HG02763 (cell line): Measurements from ENCODE around the gene ASTN1.

Source experiments
- ATAC-seq: cut with Tn5 transposase; IDR thresholded peaks from one replicate; pipeline ENCODE4 v1.9.1; 2021; ENCODE audit warnings: mild to moderate bottlenecking, moderate library complexity; ENCODE audit not compliant: unreplicated experiment

The ASTN1 gene

DNA sequence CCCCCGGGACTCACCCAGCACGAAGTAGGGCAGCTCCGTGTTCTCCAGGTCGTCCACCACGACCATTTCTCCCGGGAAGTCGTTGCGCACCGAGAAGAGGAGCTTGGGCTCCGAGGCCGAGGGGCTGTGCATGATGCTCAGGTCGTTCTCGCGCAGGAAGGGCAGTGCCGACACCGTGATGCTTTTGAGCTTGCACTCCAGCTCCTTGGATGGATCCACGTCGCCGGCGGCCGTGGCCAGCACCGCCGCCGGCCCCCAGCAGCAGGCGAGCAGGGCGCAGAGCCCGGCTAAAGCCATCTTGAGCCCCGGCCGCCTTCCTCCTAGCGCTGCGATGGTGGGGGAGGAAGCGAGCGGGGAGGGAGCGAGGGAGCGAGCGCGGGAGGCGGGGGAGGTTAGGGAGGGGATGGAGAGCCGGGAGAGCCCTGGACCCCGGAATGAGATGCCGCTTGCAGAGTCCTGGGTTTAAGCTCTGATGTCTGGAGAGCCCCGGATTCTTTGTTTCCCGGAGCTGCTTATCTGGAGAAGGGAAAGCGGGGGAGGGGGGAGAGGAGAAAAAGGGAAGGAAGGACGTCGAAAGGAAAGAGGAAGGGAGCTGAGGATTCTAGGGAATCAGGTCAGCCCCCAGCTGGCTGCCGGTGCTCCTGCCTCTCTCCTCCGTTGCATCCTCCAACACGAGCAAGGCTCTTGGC, at the start of gene ASTN1:
Gene ASTN1 (minus strand): TSS at position 333 of the 689 bp plus-strand sequence. CDS start 36 bp downstream, at position 297.
- ATAC-seq: no peak

DNA sequence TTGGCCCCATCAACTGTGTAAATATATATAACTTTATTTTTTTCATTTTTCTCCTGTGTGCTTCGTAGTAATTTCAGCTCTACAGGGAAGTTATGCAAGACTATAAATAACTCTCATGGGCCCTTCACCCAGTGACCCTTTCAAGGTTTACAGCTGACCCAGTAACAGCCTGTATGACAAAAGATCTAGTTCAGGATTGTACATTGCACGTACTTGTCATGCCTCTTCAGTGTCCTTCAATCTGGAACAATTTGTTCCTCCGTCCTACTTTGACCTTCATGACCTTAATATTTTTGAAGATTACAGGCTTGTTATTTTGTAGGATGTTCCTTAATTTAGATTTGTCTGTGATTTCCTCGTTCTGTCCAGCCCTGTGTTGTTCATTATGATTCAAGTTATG, 46.7 kb upstream of the ASTN1 start:
- no peak for ATAC-seq

DNA sequence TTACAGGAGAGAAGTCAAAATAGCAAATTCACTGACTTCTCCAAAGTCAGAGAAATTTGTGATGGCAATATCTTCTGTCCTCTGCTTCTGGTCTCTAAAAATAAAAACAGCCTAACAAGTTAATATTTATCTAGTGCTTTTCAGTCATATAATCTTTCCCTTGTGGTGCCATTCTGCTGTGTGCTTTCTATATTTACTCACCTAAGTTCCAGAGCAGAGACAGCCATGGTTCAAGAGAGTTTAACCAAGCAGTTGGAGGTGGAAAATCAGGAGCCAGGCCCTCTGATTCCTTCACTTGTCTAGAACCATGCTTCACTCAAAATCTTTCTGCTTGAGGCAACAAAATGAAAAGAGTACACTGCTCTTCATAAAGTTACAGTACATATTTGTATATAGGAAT, 45.6 kb upstream of the ASTN1 start:
- no peak for ATAC-seq

DNA sequence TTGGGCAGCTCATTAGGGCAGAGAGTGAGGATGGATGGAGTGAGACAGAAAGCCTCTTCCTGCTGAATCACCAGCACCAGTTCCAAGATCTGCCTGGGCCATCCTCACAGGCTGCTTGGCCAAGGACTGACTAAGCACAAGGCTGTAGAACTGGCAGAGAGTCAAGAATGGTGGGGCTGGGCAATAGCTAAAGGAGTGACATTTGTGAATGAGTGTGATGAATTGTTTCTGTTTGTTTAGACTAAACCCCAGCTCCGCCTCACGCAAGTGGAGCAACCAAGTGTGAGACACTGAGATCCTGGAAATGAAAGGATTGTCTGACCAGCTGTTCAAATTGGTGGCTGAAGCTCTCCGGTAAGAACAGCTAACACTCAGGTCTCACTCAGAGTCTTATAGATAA, 44.8 kb upstream of the ASTN1 start:
- ATAC-seq: no peak

DNA sequence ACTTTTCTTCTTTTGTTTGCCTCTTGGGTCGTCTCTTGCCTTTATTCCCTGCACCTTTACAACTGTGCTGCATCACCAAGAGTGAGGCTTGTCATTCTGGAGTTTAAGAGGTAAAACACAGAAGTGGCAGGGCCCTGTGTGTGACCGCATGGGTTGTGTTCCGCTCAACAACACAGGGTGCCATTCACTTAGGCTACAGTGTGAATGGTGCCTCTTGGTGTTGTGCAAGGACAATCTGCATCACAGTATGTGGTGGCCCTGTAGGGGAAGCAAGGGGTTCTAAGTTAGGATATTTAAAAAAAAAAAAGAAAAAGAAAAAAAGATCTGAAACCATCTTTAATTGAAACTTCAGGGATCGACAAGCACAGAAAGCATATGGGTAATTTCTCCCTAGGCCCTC, 44.4 kb upstream of the ASTN1 start:
- no peak for ATAC-seq

DNA sequence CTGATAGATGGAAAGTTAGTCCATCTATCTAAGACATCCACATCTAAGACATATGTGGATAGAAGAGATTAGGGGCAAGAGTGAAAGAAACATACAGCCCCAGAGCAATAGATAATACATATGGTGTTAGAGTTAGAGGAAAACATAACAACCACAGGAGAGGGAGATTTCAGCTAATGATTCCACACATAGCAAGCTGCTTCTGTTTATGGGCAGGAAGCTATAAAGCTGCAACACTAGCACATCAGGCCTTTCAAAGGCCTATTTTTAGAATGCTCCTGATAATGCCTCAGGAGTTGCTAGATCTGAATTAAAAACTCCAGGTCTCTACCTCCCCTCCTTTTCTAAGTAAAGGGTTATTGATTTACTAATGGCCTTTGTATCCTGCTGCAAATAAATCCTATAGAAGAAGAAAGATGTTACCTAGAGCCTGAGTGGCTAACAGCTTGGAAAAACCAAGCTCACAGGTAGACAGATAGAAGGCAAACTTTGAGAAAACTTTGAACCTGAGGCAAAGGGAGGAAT, 42.4 kb upstream of the ASTN1 start:
- no peak for ATAC-seq

DNA sequence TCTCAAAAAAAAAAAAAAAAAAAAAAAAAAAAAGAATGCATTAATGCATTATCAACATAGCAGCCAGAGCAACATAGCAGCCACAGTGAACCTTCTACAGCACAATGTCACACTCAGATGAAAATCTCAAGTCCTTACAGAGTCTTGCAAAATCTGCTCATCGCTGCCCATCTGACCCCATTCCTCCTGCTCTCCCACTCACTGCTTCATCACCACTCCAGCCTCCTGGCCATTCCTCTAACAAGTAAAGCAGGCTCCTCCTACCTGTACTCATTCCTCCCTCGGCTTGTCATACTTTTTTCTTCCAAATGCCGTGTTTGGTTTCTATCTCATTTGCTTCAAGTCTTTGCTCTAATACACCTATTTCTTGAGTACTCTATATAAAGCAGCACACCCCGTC, 35.8 kb upstream of the ASTN1 start:
- no peak for ATAC-seq

DNA sequence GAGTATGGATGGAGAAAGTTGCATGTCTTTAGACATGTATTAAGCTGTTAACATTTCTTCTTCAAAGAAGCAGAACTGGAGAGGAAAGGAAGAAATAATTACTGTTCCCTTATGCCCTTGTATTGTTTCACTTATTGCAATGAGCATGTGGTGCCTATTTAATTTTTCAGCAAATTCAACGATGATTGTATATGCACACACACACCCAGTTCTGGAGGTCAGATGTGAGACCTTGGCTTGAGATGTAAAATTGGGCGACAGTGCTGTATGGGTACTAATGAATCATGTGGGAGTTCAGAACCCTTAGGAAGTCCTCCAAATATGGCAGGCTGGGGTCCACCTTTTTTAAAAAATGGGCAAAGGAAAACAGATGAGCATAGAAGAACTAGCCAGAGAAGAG, 33.7 kb upstream of the ASTN1 start:
- no peak for ATAC-seq

DNA sequence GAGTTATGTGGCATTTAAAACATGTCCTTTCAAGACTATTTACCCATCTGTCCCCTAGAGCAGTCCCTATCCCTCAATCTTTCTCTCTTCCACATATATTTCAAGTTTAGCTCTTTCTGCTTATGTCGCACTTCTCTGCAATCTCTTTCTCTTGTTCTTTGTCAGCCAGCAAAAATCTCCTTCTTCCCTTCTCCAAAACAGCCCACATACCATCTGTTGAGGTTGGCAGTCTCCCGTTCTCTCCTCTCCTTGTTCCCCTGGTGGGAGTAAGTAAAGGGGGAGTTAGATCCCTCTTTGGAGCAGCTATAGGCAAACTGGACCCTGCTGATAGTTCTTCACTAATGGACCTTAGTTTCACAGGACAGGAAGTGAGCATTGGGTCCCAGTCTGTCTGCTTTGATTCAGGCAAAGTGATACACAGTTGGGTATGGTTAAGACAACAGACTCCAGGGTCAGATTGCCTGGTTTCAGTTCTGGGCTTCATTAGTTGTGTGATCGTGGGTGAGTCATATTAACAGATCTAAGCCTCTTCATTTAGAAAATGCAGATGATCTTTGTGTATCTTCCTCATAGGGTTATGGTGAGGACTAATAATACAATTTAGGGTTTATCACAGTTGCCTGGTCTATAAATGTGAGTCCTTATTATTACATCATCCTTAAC, 25.9 kb upstream of the ASTN1 start:
- no peak for ATAC-seq

DNA sequence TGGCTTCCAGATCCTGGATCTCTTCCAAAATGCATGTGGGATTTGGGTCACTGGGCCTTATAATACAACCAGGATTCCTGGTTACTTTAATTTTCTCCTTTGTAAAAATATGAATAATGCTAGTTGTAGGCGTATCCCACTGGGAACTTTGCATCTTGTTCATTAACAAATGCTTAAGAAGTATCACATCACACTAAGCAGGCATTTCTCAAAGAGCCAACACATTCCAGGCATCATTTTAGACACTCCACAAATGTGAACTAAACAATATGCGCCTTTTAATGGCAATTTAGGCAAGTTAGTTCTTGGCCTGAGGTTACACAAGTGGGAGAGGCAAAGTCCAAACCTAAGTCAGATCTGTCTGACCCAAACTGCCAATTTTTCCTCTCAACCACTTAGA, 22.1 kb upstream of the ASTN1 start:
- ATAC-seq: no peak

DNA sequence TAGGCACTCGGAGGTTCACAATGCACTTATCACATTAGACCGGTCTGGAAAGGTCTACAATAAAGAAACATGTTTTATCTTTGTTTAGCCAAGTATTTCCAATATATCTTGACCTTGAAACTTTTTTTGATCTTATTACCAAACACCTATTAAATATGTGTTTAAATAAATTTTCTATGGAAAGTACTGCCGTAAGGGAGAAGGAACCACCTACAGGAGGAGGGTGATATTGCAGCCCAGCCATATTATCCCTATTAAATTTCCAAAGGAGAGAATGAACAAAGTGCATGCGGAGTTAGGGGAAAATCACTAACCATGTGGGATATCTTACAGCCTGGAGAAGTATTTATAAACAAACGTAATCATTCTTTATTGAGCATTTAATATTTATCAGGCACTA, 20.7 kb upstream of the ASTN1 start:
- ATAC-seq: no peak

DNA sequence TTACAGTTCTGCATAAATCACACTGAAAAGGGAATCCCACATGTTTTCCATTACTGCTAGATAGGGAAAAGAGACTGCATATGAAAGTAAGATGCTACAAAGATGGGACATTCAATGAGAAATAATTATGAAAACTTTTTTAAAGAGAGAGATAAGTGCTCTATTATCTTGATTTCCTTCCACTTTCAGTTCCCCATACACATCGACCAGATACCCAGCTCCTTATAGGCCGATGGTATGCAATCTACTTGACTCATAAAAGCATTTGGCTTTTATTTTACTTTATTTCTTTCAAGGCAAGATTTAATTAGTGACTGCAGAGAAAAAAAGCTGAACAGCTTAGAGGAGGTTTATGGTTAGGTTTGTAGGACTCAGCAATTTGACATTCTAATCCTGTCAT, 19.3 kb upstream of the ASTN1 start:
- ATAC-seq: no peak

DNA sequence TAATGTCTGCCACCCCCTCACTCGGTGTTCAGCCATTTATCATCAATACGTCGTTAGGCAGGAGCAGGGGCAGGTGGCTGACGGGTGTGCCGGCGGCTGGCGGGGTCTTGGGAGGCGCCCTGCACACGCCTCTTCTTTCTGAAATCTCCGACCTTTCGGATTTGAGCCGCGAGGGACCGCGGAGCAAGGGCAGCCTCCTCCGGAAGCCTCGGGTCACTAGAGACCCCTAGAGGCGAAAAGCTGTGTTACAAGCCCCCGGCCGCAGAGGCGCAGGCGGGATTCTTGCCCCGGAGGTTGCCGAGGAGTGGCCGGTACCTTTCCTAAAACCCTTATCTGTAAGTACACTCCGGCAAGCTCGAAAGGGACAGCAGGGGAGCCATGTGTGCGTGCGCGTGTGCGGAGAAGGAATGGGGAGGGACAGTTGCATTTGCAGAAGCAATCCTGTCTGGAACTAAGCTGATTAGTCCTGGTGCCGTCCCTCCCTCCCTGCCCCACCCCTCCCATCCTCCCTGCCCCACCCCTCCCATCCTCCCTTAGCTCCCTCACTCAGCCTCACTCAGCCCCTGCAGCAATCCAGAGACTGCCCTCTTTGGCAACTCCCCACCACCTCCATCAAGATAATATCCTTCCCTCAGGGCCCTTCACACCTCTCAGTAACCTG, 17.2 kb upstream of the ASTN1 start:
- peak; percentile 81 for ATAC-seq

DNA sequence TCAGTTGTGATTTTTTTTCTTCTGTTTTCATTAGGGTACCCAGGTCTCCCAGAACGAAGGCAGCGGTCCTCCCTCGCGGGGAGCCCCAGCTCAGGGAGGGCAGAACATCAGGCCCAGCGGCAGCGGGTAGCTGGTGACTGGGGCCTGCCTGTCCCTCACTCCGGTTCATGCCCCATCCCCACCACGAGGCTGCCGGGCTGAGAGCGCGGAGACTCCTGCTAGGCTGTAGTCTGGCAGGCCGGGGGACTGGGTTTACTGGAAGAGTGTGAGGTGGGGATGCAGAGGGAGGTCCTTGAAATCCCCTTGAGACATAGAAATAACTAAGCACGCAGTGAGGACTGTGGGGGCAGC, 16.7 kb upstream of the ASTN1 start:
- ATAC-seq: no peak

DNA sequence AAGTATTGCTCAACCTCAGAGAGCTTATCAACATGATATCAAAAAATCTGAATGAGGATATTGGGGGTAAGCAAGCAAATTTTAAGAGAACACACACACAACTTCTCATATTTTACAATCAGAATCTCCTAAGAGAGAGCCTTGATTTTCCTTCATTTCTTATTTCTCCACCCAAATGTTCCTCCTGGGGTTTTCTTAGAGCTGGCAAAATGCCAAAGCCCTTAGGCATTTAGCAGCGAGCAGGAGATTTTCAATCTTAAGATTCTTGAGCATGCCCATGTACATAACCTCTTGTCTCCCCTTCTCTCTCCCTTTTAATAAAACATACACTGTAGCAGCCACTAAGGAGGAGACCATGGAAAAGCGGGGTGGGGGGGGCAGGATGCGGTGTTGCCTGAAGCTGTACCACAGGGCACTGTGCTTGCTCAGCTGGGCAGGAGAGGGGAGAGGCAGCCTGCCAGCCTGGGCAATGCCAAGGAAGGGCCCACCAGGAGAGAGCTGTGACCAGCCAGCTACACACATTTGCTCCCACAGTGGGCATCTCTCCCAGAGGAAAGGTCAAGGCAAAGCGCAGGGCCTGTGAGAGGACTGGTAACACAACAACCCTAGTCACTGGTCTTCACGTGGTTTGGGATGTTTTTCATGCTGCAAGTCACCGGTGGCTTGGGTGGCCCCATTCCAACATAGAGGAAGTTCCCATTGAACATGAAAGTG, 10.6 kb upstream of the ASTN1 start:
- ATAC-seq: no peak

DNA sequence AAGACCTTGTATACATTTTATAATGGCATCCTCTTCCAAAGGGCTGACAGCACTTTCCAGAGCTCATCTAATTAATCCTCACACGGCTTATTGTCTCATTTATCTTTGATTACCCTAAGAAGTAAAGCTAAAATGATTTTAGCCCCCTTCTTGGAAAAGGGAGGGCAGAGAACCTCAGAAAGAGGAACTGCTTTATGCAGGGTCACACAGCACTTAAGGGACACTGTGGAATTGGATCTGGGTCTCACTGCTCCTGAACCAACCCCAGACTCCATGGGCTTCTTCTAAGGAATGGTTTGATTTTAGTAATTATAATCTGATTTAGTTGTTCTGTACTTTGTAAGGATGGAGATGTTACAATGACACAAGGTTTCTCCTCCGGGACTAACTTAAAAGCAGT, 9.5 kb upstream of the ASTN1 start:
- ATAC-seq: no peak

DNA sequence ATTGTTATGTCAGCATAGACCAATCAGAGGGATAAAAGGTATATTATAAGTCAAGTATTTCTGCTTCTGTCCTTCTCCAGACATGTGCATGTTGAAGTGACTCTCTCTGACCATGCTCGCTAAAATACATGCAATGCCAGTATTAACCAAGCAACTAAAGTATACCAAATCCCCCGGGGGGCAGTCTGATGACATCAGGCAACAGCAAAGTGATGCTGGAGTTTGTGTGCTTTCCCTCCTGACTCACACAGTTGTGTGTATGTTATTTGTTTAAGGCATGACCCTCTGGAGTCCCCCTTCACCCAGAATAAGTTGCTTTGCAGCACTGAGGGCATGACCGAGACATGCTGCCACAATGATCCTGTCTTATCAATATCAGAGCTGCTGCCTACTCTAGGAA, 8.4 kb upstream of the ASTN1 start:
- no peak for ATAC-seq

DNA sequence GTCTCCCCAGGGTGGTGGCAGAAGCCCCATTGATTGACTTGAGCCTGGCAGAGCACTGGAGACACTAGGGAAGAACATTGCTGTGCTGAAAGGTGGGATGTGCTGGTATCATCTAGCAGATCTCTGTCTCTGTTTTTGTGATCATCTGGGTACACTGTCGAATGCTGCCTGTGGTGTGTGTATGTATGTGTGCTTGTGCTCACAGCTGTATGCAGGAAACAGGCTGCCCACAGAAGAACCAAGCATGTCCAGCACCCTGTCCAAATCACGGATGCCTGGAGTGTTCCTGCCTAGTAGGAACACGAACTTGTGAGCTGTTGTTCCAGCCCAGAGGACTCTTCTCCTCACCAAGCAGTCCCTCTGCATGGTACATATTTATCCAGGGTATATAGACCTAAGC, 7.8 kb upstream of the ASTN1 start:
- no peak for ATAC-seq

DNA sequence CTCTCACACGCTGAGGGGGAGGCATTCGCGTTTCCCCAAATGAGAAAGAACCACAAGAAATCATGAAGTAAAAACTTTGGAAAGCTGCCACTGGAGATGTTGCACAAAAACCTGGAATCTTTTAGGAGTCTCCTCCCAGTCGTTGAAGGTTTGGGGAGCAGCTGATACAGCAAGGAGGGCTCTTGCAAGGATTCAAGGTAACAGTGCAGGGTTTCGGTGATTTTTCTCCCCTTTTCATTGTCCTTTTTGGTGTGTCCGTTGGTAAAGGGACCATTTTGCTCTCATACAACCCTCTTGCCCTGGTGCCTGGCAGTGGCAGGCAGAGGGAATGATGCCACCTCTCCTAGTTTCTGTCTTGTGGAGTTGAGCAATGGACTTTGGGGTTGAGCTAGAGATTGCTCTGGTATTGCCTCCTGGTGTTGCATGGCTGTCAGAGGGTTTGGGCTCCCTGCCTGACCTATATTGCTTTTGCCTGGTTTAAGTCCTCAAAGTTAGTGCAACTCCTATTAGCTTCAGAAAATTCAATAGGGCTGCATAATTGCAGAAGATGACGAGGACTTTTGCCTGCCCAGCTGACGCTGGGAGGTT, 7.1 kb upstream of the ASTN1 start:
- ATAC-seq: no peak

DNA sequence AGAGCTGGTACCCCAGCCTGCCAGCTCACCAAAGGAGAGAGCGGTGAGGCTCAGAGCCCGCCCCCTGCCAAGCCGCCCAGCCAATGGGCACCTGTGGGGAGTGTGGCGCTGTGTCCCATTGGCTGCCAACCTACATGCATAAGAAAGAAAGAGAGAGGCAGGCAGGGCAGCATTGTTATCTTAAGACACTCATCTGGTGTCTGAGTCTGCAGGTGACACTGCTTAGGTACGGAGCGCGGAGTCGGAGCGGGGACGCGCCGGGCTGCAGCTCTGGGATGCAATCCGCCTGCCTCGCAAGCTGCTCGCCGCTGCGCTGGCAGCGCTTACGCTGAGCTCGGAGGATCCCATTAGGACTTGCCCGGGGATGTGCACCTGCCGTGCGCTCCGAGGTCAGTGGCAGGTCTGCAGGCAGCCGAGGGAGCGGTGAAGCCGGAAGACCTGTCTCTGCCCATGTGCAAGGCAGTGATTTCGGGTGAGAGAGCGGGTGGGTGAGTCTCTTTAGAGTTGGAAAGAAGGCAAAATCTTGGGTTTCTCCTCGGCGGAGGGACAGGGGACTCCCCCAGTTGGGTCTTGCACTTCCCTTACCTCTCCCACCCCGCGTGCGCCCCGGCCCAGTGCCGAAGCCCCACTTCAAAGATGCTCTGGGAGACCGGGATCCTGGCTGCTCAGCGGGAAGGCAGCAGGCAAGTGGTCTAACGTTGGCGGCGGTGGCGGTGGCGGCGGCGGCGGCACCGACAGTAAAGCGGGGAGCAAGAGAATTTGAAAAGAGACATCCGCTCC, 6.4 kb upstream of the ASTN1 start, which contains the start of gene BRINP2:
Gene BRINP2 (plus strand): TSS at position 203 of the 780 bp plus-strand sequence. CDS start 58,919 bp downstream, outside the sequence.
- no peak for ATAC-seq
